Left ventricle myocardium inferior (tissue), 1 donor: ENCODE measurements around the gene UGT1A3. TPM values are rescaled to one million over a fixed set of nuclear protein-coding genes. Genes with fewer than 3 reads are reported as not detected.

Experiments
- DNase-seq: peaks from one replicate; pipeline ENCODE4 v3.0.0-alpha.2; 2020
- H3K27ac ChIP-seq: fragments of 200-600 bp; replicated peaks from 2 replicates; pipeline ENCODE4 v1.8.0; 2021
- H3K27me3 ChIP-seq: fragments of 200-600 bp; 2 replicates; pipeline ENCODE4 v1.8.0; 2021; ENCODE audit warnings: low read depth
- H3K36me3 ChIP-seq: fragments of 200-600 bp; 2 replicates; pipeline ENCODE4 v1.8.0; 2021
- H3K4me1 ChIP-seq: fragments of 200-600 bp; 2 replicates; pipeline ENCODE4 v1.8.0; 2021
- H3K4me3 ChIP-seq: fragments of 200-600 bp; 2 replicates; pipeline ENCODE4 v1.8.0; 2021; ENCODE audit warnings: mild to moderate bottlenecking, moderate library complexity
- H3K9me3 ChIP-seq: fragments of 200-600 bp; replicated peaks from 2 replicates; pipeline ENCODE4 v1.8.0; 2021
- CTCF ChIP-seq: fragments of 200-600 bp; IDR thresholded peaks from 2 replicates; pipeline ENCODE4 v1.8.0; 2021; ENCODE audit warnings: antibody characterized with exemption, mild to moderate bottlenecking, borderline replicate concordance
- intact Hi-C: fragments of 100-400 bp; cut with micrococcal nuclease; formaldehyde crosslinking; loops from one replicate; pipeline ENCODE4 v1.11.0; 2022
- total RNA-seq: library from RNA; stranded (reverse); fragmentation: NEBNext Ultra II Directional; extraction: Animal tissue kit (Norgen Biotek cat#: 25700); gene quantifications from one replicate; pipeline ENCODE4 v1.2.1, GENCODE V29; 2021
- donor health status: DM: no; HTN: yes; CAD: no; lungs with severe emphysema.

The UGT1A3 gene
- total RNA-seq, 1 donor from 2014 or later: not detected

GRCh38 chr2:233708942-233709341 lies 19.9 kb upstream of the UGT1A3 start:
- intact Hi-C loops: no loop called here

GRCh38 chr2:233711312-233712008 lies 17.4 kb upstream of the UGT1A3 start:
- H3K27me3 ChIP-seq: peaks cover 66% of the 10 kb centered on the region
- no peak overlapping the region for H3K4me3 ChIP-seq
- peak; percentile 80 for TF ChIP-seq CTCF
- no peak overlapping the region for H3K27ac ChIP-seq
- intact Hi-C loops: no loop called here
- H3K9me3 ChIP-seq: no peaks in the 10 kb centered on the region
- DNase-seq: peak; percentile 56
- no peaks in the 10 kb centered on the region for H3K36me3 ChIP-seq
- no peaks in the 10 kb centered on the region for H3K4me1 ChIP-seq

More at GRCh38 chr2:233708942-233709341, 19.9 kb upstream of the UGT1A3 start:
- no peaks in the 10 kb centered on the region for H3K4me1 ChIP-seq
- H3K9me3 ChIP-seq: peaks cover 10% of the 10 kb centered on the region
- DNase-seq: no peak
- no peak overlapping the region for H3K4me3 ChIP-seq
- TF ChIP-seq CTCF: no peak
- H3K36me3 ChIP-seq: no peaks in the 10 kb centered on the region
- peaks cover 46% of the 10 kb centered on the region for H3K27me3 ChIP-seq
- no peak overlapping the region for H3K27ac ChIP-seq

DNA sequence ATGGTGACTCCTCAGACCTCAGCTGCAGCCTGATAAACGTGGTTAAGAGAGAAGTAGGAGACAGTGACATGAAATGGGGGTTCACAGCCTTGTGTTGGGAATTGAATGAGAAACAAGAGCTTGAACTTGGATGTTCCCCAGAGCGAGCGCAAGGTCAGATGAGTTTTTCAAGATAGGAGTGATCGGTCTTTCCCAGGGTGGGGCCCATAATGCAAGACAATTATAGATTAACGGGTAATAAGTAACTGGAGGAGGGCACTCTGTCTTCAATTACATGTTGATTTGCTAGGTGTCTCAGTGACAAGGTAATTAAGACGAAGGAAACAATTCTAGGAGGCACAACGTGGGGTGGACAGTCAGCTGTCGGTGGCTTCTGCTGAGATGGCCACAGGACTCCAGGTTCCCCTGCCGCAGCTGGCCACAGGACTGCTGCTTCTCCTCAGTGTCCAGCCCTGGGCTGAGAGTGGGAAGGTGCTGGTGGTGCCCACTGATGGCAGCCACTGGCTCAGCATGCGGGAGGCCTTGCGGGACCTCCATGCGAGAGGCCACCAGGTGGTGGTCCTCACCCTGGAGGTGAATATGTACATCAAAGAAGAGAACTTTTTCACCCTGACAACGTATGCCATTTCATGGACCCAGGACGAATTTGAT lies 16.1 kb upstream of the UGT1A3 start, which contains the start of gene UGT1A5:
Gene UGT1A5 (plus strand): TSS at position 297 of the 651 bp plus-strand sequence. CDS start 85 bp downstream, at position 382.
- intact Hi-C loops: no loop called here
- TF ChIP-seq CTCF: no peak
- no peak for DNase-seq
- Histone ChIP-seq H3K9me3 (no peaks in the 10 kb centered on the region), H3K27me3 (peaks cover 78% of the 10 kb centered on the region), H3K4me1 (no peaks in the 10 kb centered on the region), H3K36me3 (no peaks in the 10 kb centered on the region), H3K4me3 (no peak within 1 kb of the TSS), H3K27ac (no peak within 1 kb of the TSS)

- Histone ChIP-seq H3K9me3 (no peaks in the 10 kb centered on the region), H3K27ac (no peak overlapping the region), H3K27me3 (peaks cover 84% of the 10 kb centered on the region), H3K4me1 (no peaks in the 10 kb centered on the region), H3K4me3 (no peak overlapping the region), H3K36me3 (no peaks in the 10 kb centered on the region)
- TF ChIP-seq CTCF: no peak
- no peak for DNase-seq
- intact Hi-C loops: no loop called here
These were observed 15.6 kb upstream of the UGT1A3 start for GRCh38 chr2:233713262-233713615.

- no peak for TF ChIP-seq CTCF
- no peak overlapping the region for H3K4me3 ChIP-seq
- DNase-seq: no peak
- intact Hi-C loops: no loop called here
- H3K27me3 ChIP-seq: peaks cover 83% of the 10 kb centered on the region
- H3K4me1 ChIP-seq: no peaks in the 10 kb centered on the region
- H3K36me3 ChIP-seq: no peaks in the 10 kb centered on the region
- H3K27ac ChIP-seq: no peak overlapping the region
- H3K9me3 ChIP-seq: no peaks in the 10 kb centered on the region
These were observed 14.7 kb upstream of the UGT1A3 start for GRCh38 chr2:233714121-233714520.
